Cardiac fibroblast (primary cell): ENCODE results near the gene PNMA1.
A peak's percentile ranks its signal among the peaks of the same experiment; 100 is the strongest.

ENCODE experiments used
- DNase-seq, 2 donors: peaks; one replicate each; pipeline versions ENCODE4 v3.0.0 to v3.0.0-alpha.2; 2010; ENCODE audit warnings: low read depth in 2 of 2
- H3K4me3 ChIP-seq, 2 donors: replicated peaks in 1 of 2; 1 replicate in 1 of 2; 2 replicates in 1 of 2; pipeline ENCODE4 v1.5.1; 2011; ENCODE audit warnings: low read depth in 2 of 2, low read length in 2 of 2, mild to moderate bottlenecking in 2 of 2, moderate library complexity in 1 of 2
- TF ChIP-seq, protein P1 (sequence below): IDR thresholded peaks from one replicate; pipeline ENCODE4 v1.5.1; 2011; ENCODE audit warnings: low read depth, mild to moderate bottlenecking, low read length, inconsistent platforms

The PNMA1 gene

DNA sequence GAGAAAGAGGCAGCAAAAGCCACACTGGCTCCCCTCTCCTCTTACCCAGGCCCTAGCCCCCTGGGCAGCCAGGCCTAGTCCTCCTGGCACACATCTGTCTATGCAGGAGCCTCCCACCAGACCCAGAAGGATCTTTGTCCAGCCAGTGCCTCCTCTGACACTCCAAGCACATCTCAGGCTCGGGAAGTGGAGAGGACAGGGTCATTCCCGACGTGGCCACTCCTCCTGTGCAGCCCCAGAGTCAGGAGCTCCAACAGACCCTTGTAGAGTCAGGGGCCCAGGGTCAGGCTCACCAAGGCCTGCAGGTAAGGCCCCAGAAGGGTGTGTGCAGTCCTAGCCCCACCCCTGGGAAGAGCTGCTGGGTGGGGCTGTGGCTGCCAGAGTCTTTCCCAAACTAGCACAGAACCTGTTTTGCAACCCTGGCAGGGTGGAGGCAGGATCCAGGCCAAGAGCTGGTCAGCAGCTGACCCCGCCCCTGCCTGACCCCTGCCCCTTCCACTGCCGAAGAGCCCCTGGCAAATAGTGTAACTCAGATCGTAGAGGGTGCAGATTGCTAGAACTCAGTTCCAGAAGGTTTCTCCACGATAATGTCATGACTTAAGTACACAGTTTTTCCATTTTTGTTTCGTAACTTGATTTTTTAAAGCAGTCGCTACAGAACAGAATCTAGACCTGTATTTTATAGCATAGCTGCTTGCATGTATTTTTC is 26.6 kb upstream of the PNMA1 start:
- no peak overlapping the region for H3K4me3 ChIP-seq
- TF ChIP-seq, protein P1, sequence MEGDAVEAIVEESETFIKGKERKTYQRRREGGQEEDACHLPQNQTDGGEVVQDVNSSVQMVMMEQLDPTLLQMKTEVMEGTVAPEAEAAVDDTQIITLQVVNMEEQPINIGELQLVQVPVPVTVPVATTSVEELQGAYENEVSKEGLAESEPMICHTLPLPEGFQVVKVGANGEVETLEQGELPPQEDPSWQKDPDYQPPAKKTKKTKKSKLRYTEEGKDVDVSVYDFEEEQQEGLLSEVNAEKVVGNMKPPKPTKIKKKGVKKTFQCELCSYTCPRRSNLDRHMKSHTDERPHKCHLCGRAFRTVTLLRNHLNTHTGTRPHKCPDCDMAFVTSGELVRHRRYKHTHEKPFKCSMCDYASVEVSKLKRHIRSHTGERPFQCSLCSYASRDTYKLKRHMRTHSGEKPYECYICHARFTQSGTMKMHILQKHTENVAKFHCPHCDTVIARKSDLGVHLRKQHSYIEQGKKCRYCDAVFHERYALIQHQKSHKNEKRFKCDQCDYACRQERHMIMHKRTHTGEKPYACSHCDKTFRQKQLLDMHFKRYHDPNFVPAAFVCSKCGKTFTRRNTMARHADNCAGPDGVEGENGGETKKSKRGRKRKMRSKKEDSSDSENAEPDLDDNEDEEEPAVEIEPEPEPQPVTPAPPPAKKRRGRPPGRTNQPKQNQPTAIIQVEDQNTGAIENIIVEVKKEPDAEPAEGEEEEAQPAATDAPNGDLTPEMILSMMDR, result no peak
- DNase-seq, result peak; percentile 58 to 76

DNA sequence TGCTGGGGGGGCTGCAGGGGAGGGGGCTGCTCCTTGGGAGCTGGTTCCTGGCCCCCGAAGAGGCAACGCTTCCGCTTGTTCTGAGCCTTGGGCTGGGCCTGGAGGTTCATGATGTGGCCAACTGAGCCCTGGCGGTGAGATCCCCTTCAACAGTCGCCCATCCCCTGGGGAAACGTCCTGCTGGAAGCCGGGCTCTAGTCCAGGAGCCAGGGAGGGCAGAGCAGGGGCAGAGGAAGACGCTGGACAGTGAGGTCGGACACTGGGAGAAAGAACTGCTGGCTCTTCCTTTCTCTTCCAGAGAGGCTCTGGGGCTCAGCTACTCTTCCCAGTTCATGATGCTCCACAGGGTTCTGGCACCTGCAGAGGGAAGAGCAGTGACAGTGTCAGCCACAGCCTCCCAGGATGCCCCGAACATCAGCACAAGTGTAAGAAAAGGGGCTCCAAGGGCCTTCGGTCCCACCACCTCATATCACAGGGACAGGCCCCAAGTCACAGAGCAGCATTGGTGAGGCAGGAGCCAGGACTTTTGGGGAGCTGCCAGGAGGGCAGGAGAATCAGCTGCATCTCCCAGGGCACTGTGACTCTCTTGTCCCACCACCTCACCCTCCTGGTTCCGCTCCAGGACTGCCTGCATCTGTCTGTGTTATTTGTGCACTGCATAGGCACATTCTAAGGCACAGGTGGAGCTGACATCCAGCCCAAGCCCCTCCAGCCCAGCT is 25.9 kb upstream of the PNMA1 start:
- no peak for DNase-seq
- H3K4me3 ChIP-seq, result no peak overlapping the region
- TF ChIP-seq, protein P1, result no peak

DNA sequence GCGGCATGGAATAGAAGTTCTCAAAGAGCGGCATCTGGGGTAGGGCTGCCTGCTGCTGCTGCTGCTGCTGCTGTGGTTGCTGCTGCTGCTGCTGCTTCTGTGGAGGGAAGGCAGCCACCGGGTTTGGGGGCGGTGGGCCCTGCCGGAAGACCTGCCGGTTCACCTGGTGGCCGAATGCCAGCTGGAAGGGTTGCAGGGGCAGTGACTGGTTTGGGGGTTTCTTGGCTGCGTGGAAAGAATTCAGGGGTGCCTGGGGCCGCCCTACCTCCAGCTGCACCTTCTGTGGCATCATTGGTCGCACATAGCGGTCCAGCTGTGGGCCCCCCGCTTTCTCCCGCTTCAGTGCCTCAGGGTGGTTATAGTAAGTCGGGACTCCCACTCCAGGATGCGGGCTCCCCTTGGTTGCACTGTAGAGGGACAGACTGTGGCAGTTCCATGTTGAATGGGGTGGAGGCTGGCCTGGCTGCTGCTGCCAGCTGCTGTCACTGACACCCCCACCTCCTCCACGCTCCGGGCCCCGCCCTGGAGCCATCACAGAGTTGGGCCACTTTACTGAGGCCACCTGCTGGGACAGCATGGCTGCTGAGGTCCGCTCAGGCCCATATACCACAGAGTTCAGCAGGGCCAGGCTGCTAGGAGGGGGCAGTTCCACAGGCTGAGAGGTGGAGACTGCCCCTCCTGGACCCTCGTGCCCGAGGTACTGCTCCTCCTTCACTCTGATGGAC is 25.2 kb upstream of the PNMA1 start:
- no peak for DNase-seq
- no peak overlapping the region for H3K4me3 ChIP-seq
- TF ChIP-seq, protein P1, result no peak

DNA sequence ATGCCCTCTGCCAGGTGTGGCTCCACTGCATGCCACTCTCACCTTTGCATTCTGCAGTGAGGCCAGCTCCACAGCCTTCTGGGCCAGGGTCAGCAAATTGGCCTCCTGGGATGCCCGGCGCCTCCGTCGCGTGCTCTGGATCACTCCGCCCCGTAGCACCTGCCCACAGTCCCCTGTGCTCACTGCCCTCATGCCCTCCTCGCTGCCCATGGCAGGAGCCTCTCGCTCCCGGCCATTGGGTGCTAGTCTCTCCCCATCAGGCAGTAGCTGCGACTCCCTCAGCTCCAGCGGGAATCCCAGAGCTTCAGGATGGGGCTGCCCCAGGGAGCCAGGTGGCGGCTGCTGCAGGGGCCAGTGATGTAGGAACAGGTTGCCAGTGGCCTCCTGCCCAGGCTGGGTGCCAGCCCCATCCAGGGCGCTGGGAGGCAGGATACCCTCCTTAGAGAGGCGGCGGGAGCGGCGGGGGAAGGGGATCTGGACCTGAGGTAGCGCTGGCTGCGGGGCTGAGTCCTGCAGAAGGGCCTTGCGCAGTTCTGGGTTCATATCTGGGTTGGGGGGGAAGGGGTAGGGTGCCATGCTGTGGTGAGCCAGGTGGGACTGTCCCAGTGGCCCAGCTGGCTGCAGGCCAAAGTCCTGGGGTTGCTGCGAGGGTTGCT is 24.5 kb upstream of the PNMA1 start:
- DNase-seq, result no peak
- no peak overlapping the region for H3K4me3 ChIP-seq
- TF ChIP-seq, protein P1, result no peak

DNA sequence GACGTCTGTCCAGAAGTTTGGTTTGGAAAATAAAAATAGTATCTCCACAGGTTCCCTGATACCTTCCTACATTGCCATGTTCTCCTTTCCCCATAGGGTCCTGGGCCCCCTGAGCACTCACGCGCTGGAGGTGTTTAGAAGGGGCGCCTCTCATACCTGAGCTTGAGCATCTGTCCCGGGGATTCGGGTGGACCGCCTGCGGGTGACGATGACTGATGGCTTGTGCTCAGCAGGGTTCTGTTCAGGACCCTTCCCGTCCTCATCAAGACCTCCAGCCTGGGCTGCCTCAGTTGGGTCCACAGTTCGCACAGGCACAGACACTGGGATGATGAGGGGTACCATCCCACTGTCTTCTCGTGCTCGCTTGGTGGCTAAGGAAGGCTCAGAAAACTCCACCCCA is 22.7 kb upstream of the PNMA1 start:
- TF ChIP-seq, protein P1, result no peak
- no peak overlapping the region for H3K4me3 ChIP-seq
- no peak for DNase-seq

DNA sequence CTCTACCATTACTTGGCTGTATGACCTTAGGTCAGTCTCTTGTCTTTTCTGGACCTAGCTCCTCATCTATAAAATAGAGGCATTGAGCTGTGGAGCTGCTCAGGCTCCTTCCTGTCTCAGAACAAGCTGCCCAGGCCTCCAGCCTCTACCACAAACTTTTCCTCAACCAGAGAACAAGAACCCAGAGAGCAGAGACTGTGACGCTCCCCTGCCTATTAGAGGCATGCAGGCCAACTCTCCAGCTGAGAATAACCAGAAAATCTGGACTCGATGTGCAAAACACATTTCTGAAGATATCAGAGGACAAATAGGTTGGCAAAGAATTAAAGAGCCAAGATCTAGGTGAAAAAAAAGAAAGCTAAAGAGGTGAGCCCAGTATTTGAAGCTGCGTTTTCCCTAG is 17.8 kb upstream of the PNMA1 start:
- DNase-seq, result no peak
- no peak overlapping the region for H3K4me3 ChIP-seq
- TF ChIP-seq, protein P1, result no peak
